OCI-LY1 (cell line): ENCODE measurements around the gene SLAMF1.

ENCODE experiments used
- H2AFZ ChIP-seq: fragments of 200-600 bp; sonication (generic), shearing (Covaris generic); 2 replicates; pipeline ENCODE4 v1.6.0; 2014; ENCODE audit warnings: antibody characterized with exemption, mild to moderate bottlenecking, low read length
- H3F3A ChIP-seq: fragments of 200-600 bp; sonication (generic), shearing (Covaris generic); 2 replicates; pipeline ENCODE4 v1.6.0; 2014; ENCODE audit warnings: mild to moderate bottlenecking, antibody characterized with exemption, low read length, moderate library complexity; ENCODE audit not compliant: insufficient read depth
- H3K27ac ChIP-seq: fragments of 200-600 bp; sonication (generic); 2 replicates; pipeline ENCODE4 v1.5.1; 2014; ENCODE audit warnings: low read length, mixed run types, mild to moderate bottlenecking, low read depth; ENCODE audit not compliant: poor library complexity, severe bottlenecking
- H3K27me3 ChIP-seq: fragments of 200-600 bp; sonication (generic); 2 replicates; pipeline ENCODE4 v1.6.0; 2014; ENCODE audit warnings: antibody characterized with exemption, mild to moderate bottlenecking, low read length, moderate library complexity; ENCODE audit not compliant: insufficient read depth
- H3K36me3 ChIP-seq: fragments of 200-600 bp; sonication (generic); 2 replicates; pipeline ENCODE4 v1.6.1; 2014; ENCODE audit warnings: mild to moderate bottlenecking, antibody characterized with exemption, low read length, moderate library complexity, mixed read lengths; ENCODE audit not compliant: insufficient read depth
- H3K4me1 ChIP-seq: fragments of 200-600 bp; sonication (generic); 2 replicates; pipeline ENCODE4 v1.5.1; 2014; ENCODE audit warnings: mild to moderate bottlenecking, low read length, moderate library complexity; ENCODE audit not compliant: insufficient read depth, severe bottlenecking
- H3K4me2 ChIP-seq: fragments of 200-600 bp; sonication (generic), shearing (Covaris generic); 2 replicates; pipeline ENCODE4 v1.6.1; 2014; ENCODE audit warnings: low read length
- H3K4me3 ChIP-seq: fragments of 200-600 bp; sonication (generic); 2 replicates; pipeline ENCODE4 v1.5.1; 2014; ENCODE audit warnings: low read length, low read depth, mild to moderate bottlenecking, mixed read lengths; ENCODE audit not compliant: poor library complexity, severe bottlenecking
- H3K79me2 ChIP-seq: fragments of 200-600 bp; shearing (Covaris generic); 2 replicates; pipeline ENCODE4 v1.6.1; 2016; ENCODE audit warnings: mixed run types, low read length, mixed read lengths; ENCODE audit not compliant: insufficient read depth
- H3K9ac ChIP-seq: fragments of 200-600 bp; sonication (generic), shearing (Covaris generic); 2 replicates; pipeline ENCODE4 v1.6.1; 2014; ENCODE audit warnings: mild to moderate bottlenecking, low read length, mixed read lengths
- H3K9me2 ChIP-seq: fragments of 200-600 bp; sonication (generic), shearing (Covaris generic); 2 replicates; pipeline ENCODE4 v1.6.1; 2014; ENCODE audit warnings: low read depth, mild to moderate bottlenecking, low read length, mixed read lengths
- H3K9me3 ChIP-seq: fragments of 200-600 bp; shearing (Covaris generic); 2 replicates; pipeline ENCODE4 v1.6.1; 2014; ENCODE audit warnings: low read length, mixed read lengths
- H4K20me1 ChIP-seq: fragments of 200-600 bp; sonication (generic), shearing (Covaris generic); 2 replicates; pipeline ENCODE4 v1.6.0; 2016; ENCODE audit warnings: mild to moderate bottlenecking, low read length; ENCODE audit not compliant: insufficient read depth
- EZH2 ChIP-seq: fragments of 200-600 bp; sonication (generic), shearing (Covaris generic); IDR thresholded peaks from 2 replicates; pipeline ENCODE4 v1.8.0; 2017; ENCODE audit warnings: borderline replicate concordance, mixed run types, mild to moderate bottlenecking, antibody characterized with exemption, low read length, moderate library complexity, mixed read lengths
- TF ChIP-seq, protein P1 (sequence below): fragments of 200-600 bp; sonication (generic), shearing (Covaris generic); IDR thresholded peaks from 2 replicates; pipeline ENCODE4 v1.5.1; 2017; ENCODE audit warnings: mild to moderate bottlenecking, antibody characterized with exemption, low read length, moderate library complexity, mixed read lengths

The SLAMF1 gene

DNA sequence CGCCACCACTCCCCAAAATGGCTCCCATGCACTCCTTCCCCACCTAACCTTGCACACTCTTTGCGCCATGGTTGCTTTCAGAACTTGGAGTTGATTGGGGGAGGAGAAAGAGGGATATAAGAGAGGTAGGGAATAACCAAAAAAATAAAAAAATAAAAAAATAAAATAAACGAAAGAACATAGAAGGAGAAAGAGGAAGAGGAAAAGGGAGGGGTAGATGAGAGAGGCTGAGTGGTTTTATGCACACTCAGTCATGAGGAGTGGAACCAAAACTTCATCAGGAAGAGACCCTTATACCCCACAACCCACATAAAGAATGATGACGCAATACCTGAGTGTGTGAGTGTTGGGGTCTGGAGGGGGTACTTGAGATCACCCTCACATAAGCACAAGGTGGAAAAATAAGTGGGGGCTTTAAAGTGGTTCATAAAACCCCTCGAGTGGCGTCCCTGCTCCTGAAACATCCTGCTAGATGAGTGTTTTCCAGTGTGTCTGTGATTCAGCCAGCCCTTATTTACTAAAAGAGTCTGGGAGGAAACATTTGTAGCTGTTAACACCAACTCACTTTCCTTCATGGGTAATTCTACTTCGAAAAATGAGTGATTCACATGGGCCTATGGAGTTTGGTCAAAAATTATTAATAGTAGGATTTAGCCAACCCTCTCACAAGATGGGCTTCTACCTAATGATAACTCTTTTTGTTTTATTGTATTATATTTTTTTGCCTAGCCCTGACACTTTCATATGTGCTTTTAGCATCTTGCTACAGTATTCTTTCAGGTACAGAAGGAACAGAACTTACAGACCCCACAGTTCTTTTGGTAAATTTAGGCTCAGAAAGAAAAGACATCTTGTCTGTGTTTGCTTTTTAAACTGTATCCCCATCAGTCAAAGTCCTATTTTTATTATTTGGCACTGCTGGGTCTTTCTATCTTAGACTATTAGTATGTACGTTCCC lies 5.2 kb downstream of the SLAMF1 start:
- no peaks in the 10 kb centered on the region for H3K79me2 ChIP-seq
- no peak overlapping the region for H3K4me2 ChIP-seq
- H2AFZ ChIP-seq: peak overlapping the region; percentile 53; the same call in 1 of the 2 replicates
- H3K4me1 ChIP-seq: peaks cover 40% of the 10 kb centered on the region
- no peaks in the 10 kb centered on the region for H3K36me3 ChIP-seq
- H3F3A ChIP-seq: no peaks in the 10 kb centered on the region
- no peaks in the 10 kb centered on the region for H3K9me2 ChIP-seq
- no peak overlapping the region for H3K9ac ChIP-seq
- no peaks in the 10 kb centered on the region for H3K9me3 ChIP-seq
- no peak for TF ChIP-seq EZH2
- TF ChIP-seq, protein P1, sequence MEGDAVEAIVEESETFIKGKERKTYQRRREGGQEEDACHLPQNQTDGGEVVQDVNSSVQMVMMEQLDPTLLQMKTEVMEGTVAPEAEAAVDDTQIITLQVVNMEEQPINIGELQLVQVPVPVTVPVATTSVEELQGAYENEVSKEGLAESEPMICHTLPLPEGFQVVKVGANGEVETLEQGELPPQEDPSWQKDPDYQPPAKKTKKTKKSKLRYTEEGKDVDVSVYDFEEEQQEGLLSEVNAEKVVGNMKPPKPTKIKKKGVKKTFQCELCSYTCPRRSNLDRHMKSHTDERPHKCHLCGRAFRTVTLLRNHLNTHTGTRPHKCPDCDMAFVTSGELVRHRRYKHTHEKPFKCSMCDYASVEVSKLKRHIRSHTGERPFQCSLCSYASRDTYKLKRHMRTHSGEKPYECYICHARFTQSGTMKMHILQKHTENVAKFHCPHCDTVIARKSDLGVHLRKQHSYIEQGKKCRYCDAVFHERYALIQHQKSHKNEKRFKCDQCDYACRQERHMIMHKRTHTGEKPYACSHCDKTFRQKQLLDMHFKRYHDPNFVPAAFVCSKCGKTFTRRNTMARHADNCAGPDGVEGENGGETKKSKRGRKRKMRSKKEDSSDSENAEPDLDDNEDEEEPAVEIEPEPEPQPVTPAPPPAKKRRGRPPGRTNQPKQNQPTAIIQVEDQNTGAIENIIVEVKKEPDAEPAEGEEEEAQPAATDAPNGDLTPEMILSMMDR: no peak
- H3K27me3 ChIP-seq: no peaks in the 10 kb centered on the region
- H3K27ac ChIP-seq: no peak overlapping the region
- no peaks in the 10 kb centered on the region for H4K20me1 ChIP-seq
- no peak overlapping the region for H3K4me3 ChIP-seq

DNA sequence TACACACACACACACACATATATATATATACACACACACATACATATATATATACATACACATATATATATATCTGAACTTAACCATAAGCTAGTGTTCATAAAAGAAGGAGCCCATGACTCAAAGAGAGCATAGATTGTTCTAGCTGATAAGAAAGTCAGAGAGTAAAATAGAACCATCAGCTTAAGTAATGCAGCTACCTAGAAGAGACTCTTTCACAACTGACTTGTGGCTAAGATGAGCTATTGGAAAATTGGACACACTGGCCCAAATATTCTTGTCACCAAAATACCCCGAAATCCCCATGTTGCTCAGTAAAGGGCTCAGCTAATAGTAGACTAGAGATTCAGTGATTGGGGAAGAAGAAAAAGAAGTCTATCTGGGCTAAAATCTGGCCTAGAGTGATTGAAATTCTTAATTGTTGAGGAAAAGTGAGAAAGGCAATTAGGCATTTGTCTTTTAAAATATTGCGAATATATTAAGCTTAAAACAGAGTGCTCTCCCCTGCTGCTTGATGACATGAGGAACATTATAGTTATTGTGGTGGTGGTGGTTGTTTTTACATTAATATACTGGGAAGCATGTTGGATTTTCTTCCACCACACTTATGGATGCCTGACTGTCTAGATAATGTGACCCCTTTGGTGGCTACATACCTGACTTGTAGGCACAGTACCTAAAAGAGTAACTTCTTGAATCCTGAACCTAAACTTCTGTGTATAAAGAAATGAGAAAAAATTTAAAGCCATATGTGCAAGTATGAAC lies 6.3 kb downstream of the SLAMF1 start:
- H3K9me2 ChIP-seq: no peaks in the 10 kb centered on the region
- H3K9me3 ChIP-seq: no peaks in the 10 kb centered on the region
- no peak overlapping the region for H2AFZ ChIP-seq
- no peak overlapping the region for H3K9ac ChIP-seq
- TF ChIP-seq EZH2: no peak
- TF ChIP-seq, protein P1: no peak
- H3K36me3 ChIP-seq: no peaks in the 10 kb centered on the region
- H3F3A ChIP-seq: no peaks in the 10 kb centered on the region
- H3K4me1 ChIP-seq: peaks cover 31% of the 10 kb centered on the region
- H4K20me1 ChIP-seq: no peaks in the 10 kb centered on the region
- no peaks in the 10 kb centered on the region for H3K79me2 ChIP-seq
- no peak overlapping the region for H3K4me3 ChIP-seq
- no peak overlapping the region for H3K27ac ChIP-seq
- no peaks in the 10 kb centered on the region for H3K27me3 ChIP-seq
- no peak overlapping the region for H3K4me2 ChIP-seq

DNA sequence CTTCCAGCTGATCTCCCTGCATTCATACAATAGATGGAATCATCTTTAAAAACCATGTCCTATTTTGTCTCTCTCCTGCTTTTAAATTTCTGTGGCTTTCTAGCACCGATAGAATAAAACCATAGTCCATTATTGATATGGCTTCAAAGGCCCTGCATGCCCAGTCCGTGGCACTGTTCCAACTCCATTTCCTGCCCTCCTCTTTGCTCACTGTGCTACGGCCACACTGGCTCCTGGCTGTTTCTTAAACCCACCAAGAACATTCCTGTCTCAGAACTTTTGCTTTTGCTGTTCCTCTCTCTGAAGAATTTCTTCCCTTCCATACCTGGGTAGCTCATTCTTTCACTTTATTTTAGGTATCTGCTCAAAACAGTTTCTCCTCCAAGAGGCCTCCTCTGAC lies 7.2 kb downstream of the SLAMF1 start:
- no peak for TF ChIP-seq EZH2
- TF ChIP-seq, protein P1: no peak
- no peak overlapping the region; the same call in 1 of the 2 replicates for H3K4me2 ChIP-seq
- no peaks in the 10 kb centered on the region for H3K79me2 ChIP-seq
- no peak overlapping the region for H3K9ac ChIP-seq
- H3K27ac ChIP-seq: no peak overlapping the region
- H3K4me1 ChIP-seq: peaks cover 31% of the 10 kb centered on the region
- no peaks in the 10 kb centered on the region for H4K20me1 ChIP-seq
- H3F3A ChIP-seq: no peaks in the 10 kb centered on the region
- H3K27me3 ChIP-seq: no peaks in the 10 kb centered on the region
- no peaks in the 10 kb centered on the region for H3K36me3 ChIP-seq
- H2AFZ ChIP-seq: no peak overlapping the region
- H3K9me3 ChIP-seq: no peaks in the 10 kb centered on the region
- H3K4me3 ChIP-seq: no peak overlapping the region
- H3K9me2 ChIP-seq: no peaks in the 10 kb centered on the region
